ENCODE results near the gene DDAH1. TPM values are rescaled to one million over a fixed set of nuclear protein-coding genes. Genes with fewer than 3 reads are reported as not detected.

Gene DDAH1
- total and polyA plus RNA-seq, 2 of the 4 experiments (the other 2 are of a cell fraction) = 78.0 to 94.5 TPM

- intact Hi-C loops (cut with micrococcal nuclease) (no loop called here), dilution Hi-C loops (cut with HindIII; ENCODE audit: low sequenced_read_pairs, unreplicated experiment) (no loop called here), in situ Hi-C loops (cut with MboI; ENCODE audit: low sequenced_read_pairs) (no loop called here)
- Histone ChIP-seq H3K4me3 (ENCODE audit: insufficient read depth, low read depth, low read length) (no peak overlapping the region), H4K20me1 (ENCODE audit: insufficient read depth, low read length) (peaks cover 4% of the 10 kb centered on the region; the same call in 1 of the 2 replicates), H2BK15ac (ENCODE audit: low read depth, low read length) (no peak overlapping the region), H3K4me1 (ENCODE audit: control insufficient read depth, insufficient read depth, low read length) (peaks cover 7% of the 10 kb centered on the region), H3K23ac (ENCODE audit: low read depth, low read length) (no peak overlapping the region), H3K56ac (ENCODE audit: extremely low read depth, insufficient read depth, low read length) (no peak overlapping the region), H3K27me3 (ENCODE audit: control insufficient read depth, insufficient read depth, low read length) (no peaks in the 10 kb centered on the region), H4K91ac (ENCODE audit: insufficient read depth, low read depth, low read length) (no peak overlapping the region), H2BK120ac (ENCODE audit: low read depth, low read length) (no peak overlapping the region), H4K5ac (ENCODE audit: low read depth, low read length) (no peak overlapping the region), H3K18ac (ENCODE audit: low read depth, low read length) (no peak overlapping the region), H3K9me3 (ENCODE audit: control insufficient read depth, insufficient read depth, low read length) (no peaks in the 10 kb centered on the region), H3K14ac (replicated peaks; ENCODE audit: low read depth, low read length) (0 out of 2 replicates have a peak overlapping the region, but pooled peaks have one; percentile 7), H3K4ac (ENCODE audit: low read depth, low read length) (no peak overlapping the region), H3K36me3 (ENCODE audit: control insufficient read depth, insufficient read depth, low read length) (peaks cover 2% of the 10 kb centered on the region; the same call in 1 of the 2 replicates), H2BK5ac (ENCODE audit: low read depth, low read length, poor library complexity, severe bottlenecking) (no peak overlapping the region), H2AFZ (replicated peaks; ENCODE audit: low read length, poor library complexity) (no peak overlapping the region), H2BK20ac (ENCODE audit: low read depth, low read length) (no peak overlapping the region), H3K79me1 (ENCODE audit: low read depth in 1 of 2, low read length in 2 of 2) (peaks cover 46 to 69% of the 10 kb centered on the region in 2 experiments), H3K9ac (ENCODE audit: low read depth, low read length) (no peak overlapping the region), H3K4me2 (ENCODE audit: low read depth, low read length) (no peak overlapping the region), H3K27ac (ENCODE audit: insufficient read depth, low read length) (no peak overlapping the region), H2AK9ac (replicated peaks; ENCODE audit: low read depth, low read length, poor library complexity) (no peak overlapping the region), H2AK5ac (ENCODE audit: low read depth, low read length) (no peak overlapping the region), H4K8ac (ENCODE audit: low read depth in 2 of 2, low read length in 2 of 2) (no peak overlapping the region), H3K9me1 (ENCODE audit: insufficient read depth, low read length) (peaks cover 8% of the 10 kb centered on the region)
- ChIA-PET POLR2A (ENCODE audit: unreplicated experiment) (no interaction called here), CTCF (no interaction called here)
- DNase-seq = peak; percentile 18
- ATAC-seq (ENCODE audit: low read depth) = no peak
- TF ChIP-seq BHLHE40 (IDR thresholded peaks at IDR 0.05; ENCODE audit: low read depth, low read length) (no peak), MXI1 (IDR thresholded peaks at IDR 0.05; ENCODE audit: borderline replicate concordance, low read depth, low read length) (no peak), CEBPB (IDR thresholded peaks at IDR 0.05; ENCODE audit: low read depth, low read length) (peak; percentile 68), MAZ (IDR thresholded peaks at IDR 0.05; ENCODE audit: borderline replicate concordance, low read depth, low read length) (no peak)
- no CpG with 5 or more reads among the region's 2 CpGs for WGBS, 2 experiments (ENCODE audit: extremely low coverage in 2 of 2, insufficient read length in 1 of 2)
- BruUV-seq (replicated peaks) = no TSS peak
These were observed 70.8 kb downstream of the DDAH1 start for GRCh38 chr1:85394130-85394529.
